HCT116 (cell line): Measurements from ENCODE around the gene HRG. TPM values are rescaled to one million over a fixed set of nuclear protein-coding genes. Genes with fewer than 3 reads are reported as not detected.

Source experiments
- ATAC-seq: fragments of 200-7000 bp; cut with Tn5 transposase; 2 replicates; pipeline ENCODE4 v1.9.1; 2020; ENCODE audit warnings: mild to moderate bottlenecking, moderate library complexity
- BruUV-seq: library from RNA; stranded (reverse); fragments of 400-500 nt; replicated peaks from 2 replicates; lab custom pipeline; 2021; lab: Mats Ljungman, UMichigan
- CTCF ChIA-PET: fragments of 300-600 bp; sonication (Branson Sonifier 250); formaldehyde crosslinking; loops from one replicate; lab custom pipeline; 2021; ENCODE audit warnings: antibody characterized with exemption; lab: Charles Lee
- POLR2A ChIA-PET: fragments of 300-600, 350-600 bp; sonication (Branson Sonifier 250); formaldehyde crosslinking; loops from one replicate; lab custom pipeline; 2021; ENCODE audit warnings: antibody characterized with exemption; lab: Charles Lee
- RAD21 ChIA-PET, 2 experiments: fragments of 300-600 bp; sonication (Branson Sonifier 250); formaldehyde crosslinking; loops; one replicate each; lab custom pipeline; 2023; ENCODE audit warnings: low total read pairs in 2 of 2; ENCODE audit not compliant: uncharacterized antibody in 2 of 2, unreplicated experiment in 2 of 2, low non-redundant PET in 1 of 2; lab: Charles Lee
- DNase-seq: peaks from one replicate; pipeline ENCODE4 v3.0.0-alpha.2; 2010; ENCODE audit warnings: low read depth, low spot score
- H2AFZ ChIP-seq: fragments of 200-600 bp; shearing (Covaris generic), sonication (generic); 2 replicates; pipeline ENCODE4 v1.6.1; 2017; ENCODE audit warnings: low read depth, mixed run types, mixed read lengths, antibody characterized with exemption, low read length; ENCODE audit not compliant: poor library complexity, severe bottlenecking
- H3K27ac ChIP-seq: 2 replicates; pipeline ENCODE4 v1.5.1; 2012; ENCODE audit warnings: low read depth, low read length
- H3K27me3 ChIP-seq: fragments of 200-600 bp; sonication (generic); 2 replicates; pipeline ENCODE4 v1.6.1; 2016; ENCODE audit warnings: mixed run types, low read length, mixed read lengths; ENCODE audit not compliant: insufficient read depth
- H3K36me3 ChIP-seq, 2 experiments: fragments of 200-500 bp in 1 of 2; fragments of 200-600 bp in 1 of 2; sonication (Bioruptor generic) in 1 of 2; sonication (generic) in 1 of 2; 2 replicates each; pipeline versions ENCODE4 v1.5.1 to v1.6.1; 2014 to 2016; ENCODE audit warnings: low read length in 2 of 2, inconsistent platforms in 1 of 2, mixed read lengths in 1 of 2, mixed run types in 1 of 2; ENCODE audit not compliant: insufficient read depth in 2 of 2, control insufficient read depth in 1 of 2
- H3K4me1 ChIP-seq, 2 experiments: fragments of 200-600 bp in 1 of 2; sonication (generic) in 1 of 2; 2 replicates each; pipeline versions ENCODE4 v1.5.1 to v1.6.1; 2012 to 2017; ENCODE audit warnings: low read length in 2 of 2, inconsistent platforms in 1 of 2, mild to moderate bottlenecking in 1 of 2, mixed read lengths in 1 of 2, mixed run types in 1 of 2, moderate library complexity in 1 of 2; ENCODE audit not compliant: insufficient read depth in 2 of 2, control insufficient read depth in 1 of 2
- H3K4me2 ChIP-seq: fragments of 200-600 bp; sonication (generic); 2 replicates; pipeline ENCODE4 v1.6.1; 2017; ENCODE audit warnings: mixed run types, low read length, mixed read lengths
- H3K4me3 ChIP-seq, 2 experiments: fragments of 200-600 bp in 1 of 2; sonication (generic) in 1 of 2; replicated peaks in 1 of 2; 2 replicates each; pipeline ENCODE4 v1.5.1; 2011 to 2016; ENCODE audit warnings: low read length in 2 of 2, control low read depth in 1 of 2, low read depth in 1 of 2, mild to moderate bottlenecking in 1 of 2, mixed read lengths in 1 of 2, mixed run types in 1 of 2
- H3K79me2 ChIP-seq: fragments of 200-600 bp; sonication (generic); 2 replicates; pipeline ENCODE4 v1.6.1; 2017; ENCODE audit warnings: mild to moderate bottlenecking, mixed run types, low read length, moderate library complexity, mixed read lengths; ENCODE audit not compliant: insufficient read depth
- H3K9ac ChIP-seq: fragments of 200-600 bp; sonication (generic); 2 replicates; pipeline ENCODE4 v1.6.1; 2016; ENCODE audit warnings: low read length, mixed read lengths
- H3K9me2 ChIP-seq: fragments of 200-600 bp; sonication (generic), shearing (Covaris generic); 2 replicates; pipeline ENCODE4 v1.6.1; 2017; ENCODE audit warnings: mixed run types, mild to moderate bottlenecking, moderate library complexity; ENCODE audit not compliant: insufficient read depth
- H3K9me3 ChIP-seq, 2 experiments: fragments of 200-500 bp in 1 of 2; fragments of 200-600 bp in 1 of 2; sonication (Bioruptor generic) in 1 of 2; sonication (generic) in 1 of 2; 2 replicates each; pipeline ENCODE4 v1.6.1; 2014 to 2017; ENCODE audit warnings: low read length in 2 of 2, mixed read lengths in 2 of 2, inconsistent platforms in 1 of 2, low read depth in 1 of 2, mild to moderate bottlenecking in 1 of 2, mixed run types in 1 of 2, moderate library complexity in 1 of 2; ENCODE audit not compliant: control insufficient read depth in 1 of 2, insufficient read depth in 1 of 2
- H4K20me1 ChIP-seq: fragments of 200-600 bp; sonication (generic), shearing (Covaris generic); 2 replicates; pipeline ENCODE4 v1.6.1; 2017; ENCODE audit warnings: mixed run types, mild to moderate bottlenecking, moderate library complexity; ENCODE audit not compliant: insufficient read depth
- CBX3 ChIP-seq: IDR thresholded peaks from 2 replicates; pipeline ENCODE4 v1.6.1; 2012; ENCODE audit warnings: low read depth
- EGR1 ChIP-seq: IDR thresholded peaks from 2 replicates; pipeline ENCODE4 v1.6.1; 2012; ENCODE audit warnings: low read depth
- EZH2 ChIP-seq: fragments of 200-600 bp; sonication (generic); IDR thresholded peaks from 2 replicates; pipeline ENCODE4 v1.6.1; 2017; ENCODE audit warnings: antibody characterized with exemption, mixed run types
- RAD21 ChIP-seq: IDR thresholded peaks from 2 replicates; pipeline ENCODE4 v1.6.1; 2012; ENCODE audit warnings: low read depth, mild to moderate bottlenecking
- SRF ChIP-seq: IDR thresholded peaks from 2 replicates; pipeline ENCODE4 v1.6.1; 2012; ENCODE audit warnings: low read depth
- YY1 ChIP-seq: IDR thresholded peaks from 2 replicates; pipeline ENCODE4 v1.6.1; 2011; ENCODE audit warnings: low read length, low read depth, moderate library complexity, mild to moderate bottlenecking; ENCODE audit not compliant: insufficient replicate concordance; ENCODE audit errors: extremely low read depth
- ZNF274 ChIP-seq: fragments of 200-500 bp; sonication (Bioruptor generic); IDR thresholded peaks from 2 replicates; pipeline ENCODE4 v1.6.1; 2014; ENCODE audit warnings: mild to moderate bottlenecking, low read depth, low read length, inconsistent platforms
- intact Hi-C: fragments of 100-400 bp; cut with micrococcal nuclease; formaldehyde crosslinking; loops from 2 replicates; pipeline ENCODE4 v1.10.0; 2022
- total RNA-seq: library from RNA; stranded (reverse); gene quantifications from one replicate; pipeline ENCODE4 v1.2.1, GENCODE V29; 2021; ENCODE audit not compliant: unreplicated experiment
- TF ChIP-seq, protein P1 (sequence below): IDR thresholded peaks from 2 replicates; pipeline ENCODE4 v1.6.1; 2011; ENCODE audit warnings: mild to moderate bottlenecking, low read length, moderate library complexity; ENCODE audit not compliant: insufficient replicate concordance; ENCODE audit errors: extremely low read depth
- TF ChIP-seq, protein P2 (sequence below): IDR thresholded peaks from 2 replicates; pipeline ENCODE4 v1.6.1; 2012
- TF ChIP-seq, protein P3 (sequence below), 3 experiments: fragments of 200-600 bp in 1 of 3; sonication (generic) in 1 of 3; IDR thresholded peaks in 2 of 3; conservative IDR thresholded peaks in 1 of 3; 2 replicates each; pipeline ENCODE4 v1.5.1; 2012 to 2017; ENCODE audit warnings: low read depth in 2 of 3, low read length in 2 of 3, antibody characterized with exemption in 1 of 3, borderline replicate concordance in 1 of 3, control low read depth in 1 of 3, mild to moderate bottlenecking in 1 of 3, mixed read lengths in 1 of 3, mixed run types in 1 of 3, moderate library complexity in 1 of 3; ENCODE audit not compliant: insufficient read depth in 1 of 3

The HRG gene
- total RNA-seq, 1 experiment from 2014 or later: 0.42 TPM

GRCh38 chr3:186669378-186670084, 3.7 kb downstream of the HRG start (continued):
- TF ChIP-seq, protein P1, sequence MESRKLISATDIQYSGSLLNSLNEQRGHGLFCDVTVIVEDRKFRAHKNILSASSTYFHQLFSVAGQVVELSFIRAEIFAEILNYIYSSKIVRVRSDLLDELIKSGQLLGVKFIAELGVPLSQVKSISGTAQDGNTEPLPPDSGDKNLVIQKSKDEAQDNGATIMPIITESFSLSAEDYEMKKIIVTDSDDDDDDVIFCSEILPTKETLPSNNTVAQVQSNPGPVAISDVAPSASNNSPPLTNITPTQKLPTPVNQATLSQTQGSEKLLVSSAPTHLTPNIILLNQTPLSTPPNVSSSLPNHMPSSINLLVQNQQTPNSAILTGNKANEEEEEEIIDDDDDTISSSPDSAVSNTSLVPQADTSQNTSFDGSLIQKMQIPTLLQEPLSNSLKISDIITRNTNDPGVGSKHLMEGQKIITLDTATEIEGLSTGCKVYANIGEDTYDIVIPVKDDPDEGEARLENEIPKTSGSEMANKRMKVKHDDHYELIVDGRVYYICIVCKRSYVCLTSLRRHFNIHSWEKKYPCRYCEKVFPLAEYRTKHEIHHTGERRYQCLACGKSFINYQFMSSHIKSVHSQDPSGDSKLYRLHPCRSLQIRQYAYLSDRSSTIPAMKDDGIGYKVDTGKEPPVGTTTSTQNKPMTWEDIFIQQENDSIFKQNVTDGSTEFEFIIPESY: no peak
- TF ChIP-seq CBX3 (0 out of 2 replicates have a peak, but pooled peaks have one; percentile 13), RAD21 (no peak), EGR1 (no peak)
- TF ChIP-seq, all 23 proteins: peak for 7

DNA sequence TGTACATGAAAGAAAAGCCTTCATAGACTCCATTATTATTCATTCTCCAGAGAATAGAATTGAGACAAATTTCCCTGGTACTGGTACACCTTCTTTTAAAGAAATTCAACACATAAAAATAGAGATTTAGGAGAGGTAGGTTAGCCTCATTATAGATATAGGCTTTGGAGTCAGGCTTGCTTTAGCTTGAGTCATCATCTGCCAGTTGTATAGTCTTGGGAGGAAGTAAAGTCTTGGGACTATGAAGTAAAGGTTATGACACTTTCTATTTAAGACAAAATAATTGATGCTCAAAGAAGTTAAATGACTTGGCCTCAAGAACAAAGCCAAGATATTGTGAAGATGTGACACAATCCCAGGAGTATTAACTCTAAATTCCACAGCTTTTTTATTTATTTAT, 4.3 kb downstream of the HRG start:
- Histone ChIP-seq H3K9ac (no peak overlapping the region), H2AFZ (peak overlapping the region; percentile 78), H4K20me1 (no peaks in the 10 kb centered on the region), H3K9me3 (no peaks in the 10 kb centered on the region), H3K4me3 (no peak overlapping the region), H3K4me2 (peak overlapping the region; percentile 35), H3K79me2 (no peaks in the 10 kb centered on the region), H3K27me3 (peaks cover 12% of the 10 kb centered on the region; the same call in 1 of the 2 replicates), H3K9me2 (no peaks in the 10 kb centered on the region), H3K4me1 (peaks cover 5 to 20% of the 10 kb centered on the region in 2 experiments; a peak in 3 of 4 replicates), H3K36me3 (no peaks in the 10 kb centered on the region), H3K27ac (no peak overlapping the region)
- POLR2A ChIA-PET: no interaction called here
- ATAC-seq (0 out of 2 replicates have a peak, but pooled peaks have one; percentile 16), DNase-seq (no peak)
- RAD21 ChIA-PET: no interaction called here
- intact Hi-C loops: no loop called here
- BruUV-seq: TSS peak; percentile 90
- CTCF ChIA-PET: interaction anchor here (0.8 to 1.2 kb wide), 2 partner anchors 55 to 83 kb away, joined by 3 read pairs; no protein-coding TSS in a partner anchor
- TF ChIP-seq, protein P2, sequence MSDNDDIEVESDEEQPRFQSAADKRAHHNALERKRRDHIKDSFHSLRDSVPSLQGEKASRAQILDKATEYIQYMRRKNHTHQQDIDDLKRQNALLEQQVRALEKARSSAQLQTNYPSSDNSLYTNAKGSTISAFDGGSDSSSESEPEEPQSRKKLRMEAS: no peak
- TF ChIP-seq RAD21 (no peak), ZNF274 (no peak), EZH2 (no peak), SRF (no peak), YY1 (no peak), CBX3 (no peak), EGR1 (no peak)
- TF ChIP-seq, protein P3, sequence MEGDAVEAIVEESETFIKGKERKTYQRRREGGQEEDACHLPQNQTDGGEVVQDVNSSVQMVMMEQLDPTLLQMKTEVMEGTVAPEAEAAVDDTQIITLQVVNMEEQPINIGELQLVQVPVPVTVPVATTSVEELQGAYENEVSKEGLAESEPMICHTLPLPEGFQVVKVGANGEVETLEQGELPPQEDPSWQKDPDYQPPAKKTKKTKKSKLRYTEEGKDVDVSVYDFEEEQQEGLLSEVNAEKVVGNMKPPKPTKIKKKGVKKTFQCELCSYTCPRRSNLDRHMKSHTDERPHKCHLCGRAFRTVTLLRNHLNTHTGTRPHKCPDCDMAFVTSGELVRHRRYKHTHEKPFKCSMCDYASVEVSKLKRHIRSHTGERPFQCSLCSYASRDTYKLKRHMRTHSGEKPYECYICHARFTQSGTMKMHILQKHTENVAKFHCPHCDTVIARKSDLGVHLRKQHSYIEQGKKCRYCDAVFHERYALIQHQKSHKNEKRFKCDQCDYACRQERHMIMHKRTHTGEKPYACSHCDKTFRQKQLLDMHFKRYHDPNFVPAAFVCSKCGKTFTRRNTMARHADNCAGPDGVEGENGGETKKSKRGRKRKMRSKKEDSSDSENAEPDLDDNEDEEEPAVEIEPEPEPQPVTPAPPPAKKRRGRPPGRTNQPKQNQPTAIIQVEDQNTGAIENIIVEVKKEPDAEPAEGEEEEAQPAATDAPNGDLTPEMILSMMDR (IDR thresholded peaks at IDR 0.05 in 2 of 3, conservative IDR thresholded peaks at IDR 0.05 in 1 of 3; ENCODE audit: borderline replicate concordance in 1 of 3, insufficient read depth in 1 of 3, low read depth in 2 of 3, low read length in 2 of 3): no peak
- TF ChIP-seq, protein P1: no peak
